ENCODE measurements around the gene UGT2B7. TPM values are rescaled to one million over a fixed set of nuclear protein-coding genes. Genes with fewer than 3 reads are reported as not detected.

UGT2B7 gene
- total and polyA plus RNA-seq, 10 of the 15 experiments (the other 5 are each of a cell fraction or from before 2014, with no cell fraction given): 0.73 to 2.9 (median 1.2) TPM

- Histone ChIP-seq H2AFZ (ENCODE audit: control insufficient read depth, low read depth, low read length) (no peak overlapping the region), H3K27me3 (replicated peaks in 1 of 2; ENCODE audit: control insufficient read depth in 2 of 2, insufficient read depth in 2 of 2, low read length in 1 of 2) (no peaks in the 10 kb centered on the region), H3K4me2 (ENCODE audit: control insufficient read depth, insufficient read depth) (no peak overlapping the region), H3K79me2 (ENCODE audit: control insufficient read depth, insufficient read depth, low read length) (no peaks in the 10 kb centered on the region), H3K9me3 (replicated peaks; ENCODE audit: control insufficient read depth, insufficient read depth, low read length) (no peaks in the 10 kb centered on the region; the same call in 2 of the 3 replicates), H3K4me3 (no peak overlapping the region), H3K4me1 (ENCODE audit: control insufficient read depth, insufficient read depth, low read length) (no peaks in the 10 kb centered on the region), H3K9ac (ENCODE audit: control insufficient read depth, insufficient read depth, low read length) (no peak overlapping the region), H4K20me1 (ENCODE audit: control insufficient read depth, insufficient read depth) (no peaks in the 10 kb centered on the region), H3K36me3 (ENCODE audit: control insufficient read depth in 2 of 2, insufficient read depth in 2 of 2, low read length in 1 of 2) (no peaks in the 10 kb centered on the region), H3K27ac (ENCODE audit: control insufficient read depth, insufficient read depth) (no peak overlapping the region)
- BruUV-seq (replicated peaks): no TSS peak
- ATAC-seq: no peak
- intact Hi-C loops (cut with micrococcal nuclease; ENCODE audit: unreplicated experiment) (no loop called here), in situ Hi-C loops (cut with MboI) (no loop called here)
- no peak for TF ChIP-seq HCFC1 (IDR thresholded peaks at IDR 0.05; ENCODE audit: low read length)
- WGBS (ENCODE audit: insufficient coverage, insufficient replicate concordance, low lambda C conversion rate, missing lambda C conversion rate): 50% methylated on average over 2 of the region's 2 CpGs
- FAIRE-seq: no peak
- RAD21 ChIA-PET (ENCODE audit: unreplicated experiment): interaction anchor here (1.0 kb wide), 1 partner anchor 52 kb away, joined by 3 read pairs; no protein-coding TSS in a partner anchor
- SMC1A ChIA-PET (ENCODE audit: uncharacterized antibody, unreplicated experiment): interaction anchor here (0.5 to 1.5 kb wide), 3 partner anchors 18 to 118 kb away, joined by 3 read pairs; no protein-coding TSS in a partner anchor
- POLR2A ChIA-PET: no interaction called here
- CTCF ChIA-PET: interaction anchor here (1.0 kb wide), 1 partner anchor 19 kb away, joined by 3 read pairs; no protein-coding TSS in a partner anchor
- DNase-seq (ENCODE audit: low read depth, low spot score): no peak
These were observed 17.4 kb upstream of the UGT2B7 start for GRCh38 chr4:69078852-69079251.

- no peak for FAIRE-seq
- TF ChIP-seq ZZZ3 (IDR thresholded peaks at IDR 0.05; ENCODE audit: control insufficient read depth, insufficient read length, low read depth) (no peak), LARP7 (IDR thresholded peaks at IDR 0.05) (no peak), ZNF687 (IDR thresholded peaks at IDR 0.05) (no peak), RBBP5 (conservative IDR thresholded peaks at IDR 0.05) (no peak)
- Histone ChIP-seq H3K36me3 (ENCODE audit: control insufficient read depth in 2 of 2, insufficient read depth in 2 of 2, low read length in 1 of 2) (no peaks in the 10 kb centered on the region), H3K27me3 (replicated peaks in 1 of 2; ENCODE audit: control insufficient read depth in 2 of 2, insufficient read depth in 2 of 2, low read length in 1 of 2) (no peaks in the 10 kb centered on the region), H3K4me2 (ENCODE audit: control insufficient read depth, insufficient read depth) (no peak overlapping the region), H3K9ac (ENCODE audit: control insufficient read depth, insufficient read depth, low read length) (no peak overlapping the region), H4K20me1 (ENCODE audit: control insufficient read depth, insufficient read depth) (no peaks in the 10 kb centered on the region), H2AFZ (ENCODE audit: control insufficient read depth, low read depth, low read length) (no peak overlapping the region), H3K4me1 (ENCODE audit: control insufficient read depth, insufficient read depth, low read length) (no peaks in the 10 kb centered on the region), H3K9me3 (replicated peaks; ENCODE audit: control insufficient read depth, insufficient read depth, low read length) (no peaks in the 10 kb centered on the region), H3K4me3 (no peak overlapping the region), H3K27ac (ENCODE audit: control insufficient read depth, insufficient read depth) (no peak overlapping the region), H3K79me2 (ENCODE audit: control insufficient read depth, insufficient read depth, low read length) (no peaks in the 10 kb centered on the region)
- CTCF ChIA-PET: interaction anchor here (1.6 kb wide), 1 partner anchor 9 kb away, joined by 5 read pairs; no protein-coding TSS in a partner anchor
- SMC1A ChIA-PET (ENCODE audit: uncharacterized antibody, unreplicated experiment): interaction anchor here (0.8 to 1.3 kb wide), 3 partner anchors 8 to 31 kb away, joined by 3 to 4 read pairs (median 3); no protein-coding TSS in a partner anchor
- POLR2A ChIA-PET: interaction anchor here (0.6 to 1.1 kb wide), 2 partner anchors 34 to 775 kb away, joined by 3 read pairs; no protein-coding TSS in a partner anchor
- WGBS (ENCODE audit: insufficient coverage, insufficient replicate concordance, low lambda C conversion rate, missing lambda C conversion rate): 6% methylated on average over 2 of the region's 2 CpGs
- no TSS peak for BruUV-seq (replicated peaks)
- intact Hi-C loops (cut with micrococcal nuclease; ENCODE audit: unreplicated experiment) (no loop called here), in situ Hi-C loops (cut with MboI) (no loop called here)
- no peak for DNase-seq (ENCODE audit: low read depth, low spot score)
- no peak for ATAC-seq
- RAD21 ChIA-PET (ENCODE audit: unreplicated experiment): no interaction called here
These were observed 7.8 kb upstream of the UGT2B7 start for GRCh38 chr4:69088473-69088872.
